Measurements from ENCODE around the gene PRKG1.

PRKG1 gene

DNA sequence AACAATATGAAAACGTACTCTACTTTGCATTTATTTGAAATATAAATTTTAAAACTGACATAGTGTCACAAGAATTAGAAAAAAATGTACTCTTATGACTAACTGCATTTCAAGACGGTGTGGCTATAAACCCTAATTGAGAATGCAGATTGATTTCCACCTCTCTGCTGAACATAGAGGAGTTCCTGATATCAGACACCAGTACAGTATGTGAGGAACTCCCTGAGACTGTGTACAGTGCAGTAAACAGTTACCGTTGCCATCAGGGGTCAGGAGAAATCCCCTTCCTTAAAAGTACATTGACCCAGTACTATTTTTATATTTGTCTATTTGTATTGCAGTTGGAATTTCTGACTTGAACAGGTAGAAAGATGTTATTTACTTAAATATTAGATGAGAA is 1178.0 kb downstream of the PRKG1 start:
- no peak for DNase-seq

DNA sequence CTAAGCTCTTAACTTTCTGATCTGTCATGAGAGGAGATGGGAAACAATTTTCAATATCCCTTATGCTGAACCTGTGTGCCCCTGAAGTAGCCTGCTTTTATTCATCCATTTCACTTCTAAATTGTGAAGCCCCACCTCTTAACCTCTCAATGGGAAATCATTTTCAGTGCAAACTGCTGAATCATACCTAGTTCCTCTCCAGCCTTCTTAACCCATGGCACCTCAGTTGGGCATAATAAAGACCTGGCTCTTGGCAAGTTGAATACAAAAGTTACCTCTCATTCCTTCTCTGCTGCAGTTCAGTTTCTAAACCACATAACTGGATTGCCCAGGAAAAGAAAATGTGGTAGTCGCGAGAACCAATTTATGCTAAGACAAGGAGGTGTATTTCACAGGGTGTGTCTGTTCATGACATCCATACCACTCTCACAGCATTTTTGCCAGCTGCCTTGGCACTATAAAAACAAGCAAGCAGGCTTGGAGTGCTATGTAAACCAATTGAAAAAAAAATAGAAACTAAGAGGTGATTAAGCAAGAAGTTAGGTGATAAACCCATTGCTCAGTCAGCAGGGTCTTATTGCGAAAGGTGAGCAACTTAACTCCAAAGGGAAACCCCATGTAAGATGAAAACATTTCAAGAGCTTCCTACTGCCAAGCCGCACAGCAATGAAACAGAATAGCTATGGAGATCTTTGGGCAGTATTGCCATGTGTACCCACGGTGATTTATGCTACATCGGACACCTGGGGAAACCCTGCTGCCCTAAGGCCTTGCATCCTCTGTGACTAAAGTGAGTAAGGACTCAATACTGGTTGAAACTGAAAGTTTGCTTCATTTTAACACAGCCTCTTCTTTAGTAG is 1182.8 kb downstream of the PRKG1 start:
- DNase-seq = no peak

- no peak for DNase-seq
Observed at GRCh38 chr10:52257692-52258075, 1183.4 kb downstream of the PRKG1 start.

- DNase-seq = no peak
Observed at GRCh38 chr10:52258799-52259425, 1184.6 kb downstream of the PRKG1 start.

DNA sequence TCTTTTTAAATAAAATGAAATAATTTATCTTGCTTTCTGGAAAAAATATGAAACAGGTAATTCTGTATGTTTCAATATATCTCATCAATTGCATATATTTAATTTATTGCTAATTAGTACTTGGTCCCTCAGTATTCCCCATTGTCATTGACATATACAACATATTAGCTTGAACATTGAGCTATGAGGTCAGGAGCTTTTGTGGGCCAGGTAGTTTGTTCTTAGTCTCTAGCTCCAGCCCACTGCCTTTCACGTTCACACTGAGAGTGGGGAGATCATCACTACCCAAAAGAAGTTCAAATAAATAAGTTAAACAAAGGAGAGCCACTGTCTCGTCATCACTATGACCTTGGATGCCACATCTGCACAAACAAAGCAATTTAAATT is 1185.1 kb downstream of the PRKG1 start:
- DNase-seq = no peak

DNA sequence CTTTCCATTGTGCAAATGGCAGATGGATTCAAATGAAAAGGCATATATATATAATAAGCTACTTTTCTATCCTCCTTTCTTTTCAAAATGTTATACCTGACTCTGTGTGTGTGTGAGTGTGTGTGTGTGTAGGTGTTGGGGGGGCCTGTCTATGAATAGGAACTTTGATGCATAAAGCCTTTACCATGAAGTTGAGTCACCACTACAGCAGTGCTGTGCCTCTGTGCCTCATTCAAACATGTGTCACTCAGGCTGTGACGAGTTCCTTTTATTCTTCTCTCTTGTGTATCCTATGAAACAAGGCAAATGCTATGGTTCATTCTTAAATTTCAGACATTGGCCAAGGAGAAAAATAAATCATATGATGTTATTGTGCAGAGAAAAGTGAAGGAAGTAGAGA is 1187.1 kb downstream of the PRKG1 start:
- DNase-seq = no peak

- DNase-seq = no peak
Observed at GRCh38 chr10:52265131-52265926, 1191.0 kb downstream of the PRKG1 start.

DNA sequence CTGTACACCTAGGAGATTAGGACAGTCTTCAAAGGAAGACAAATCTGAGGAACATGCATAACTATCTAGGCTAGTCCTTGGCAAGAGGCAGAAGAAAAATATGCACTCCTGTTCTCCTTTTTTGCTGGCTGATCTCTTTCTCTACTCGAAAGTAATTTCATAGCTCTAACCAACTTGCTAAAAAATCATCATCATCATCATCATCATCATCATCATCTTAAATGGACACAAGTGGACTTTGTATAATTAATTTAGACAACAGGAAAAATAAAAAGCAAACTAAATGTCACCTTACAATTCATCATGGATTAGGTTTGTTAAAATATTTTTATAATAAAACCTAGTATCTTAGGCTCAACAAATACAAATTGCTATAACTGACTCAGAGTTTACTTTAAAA is 1192.6 kb downstream of the PRKG1 start:
- no peak for DNase-seq

DNA sequence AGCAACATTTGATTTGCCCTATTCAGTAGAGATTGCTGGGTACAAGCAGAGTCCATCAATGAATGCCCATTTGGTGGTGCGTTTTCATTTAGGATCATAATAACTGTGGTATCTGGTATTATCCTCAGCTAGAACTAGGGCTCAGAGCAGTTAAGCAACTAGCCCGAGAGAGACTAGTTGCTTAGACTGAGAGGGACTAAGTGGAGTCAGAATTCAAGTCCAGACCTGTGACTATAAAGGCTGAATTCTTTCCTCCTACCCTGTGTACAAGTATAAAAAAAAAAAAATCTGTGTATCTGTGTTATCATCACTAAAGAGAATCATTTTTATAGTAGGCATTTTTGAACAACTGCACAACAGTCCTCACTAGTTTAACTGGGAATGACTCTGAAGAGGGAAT is 1194.5 kb downstream of the PRKG1 start:
- no peak for DNase-seq

DNA sequence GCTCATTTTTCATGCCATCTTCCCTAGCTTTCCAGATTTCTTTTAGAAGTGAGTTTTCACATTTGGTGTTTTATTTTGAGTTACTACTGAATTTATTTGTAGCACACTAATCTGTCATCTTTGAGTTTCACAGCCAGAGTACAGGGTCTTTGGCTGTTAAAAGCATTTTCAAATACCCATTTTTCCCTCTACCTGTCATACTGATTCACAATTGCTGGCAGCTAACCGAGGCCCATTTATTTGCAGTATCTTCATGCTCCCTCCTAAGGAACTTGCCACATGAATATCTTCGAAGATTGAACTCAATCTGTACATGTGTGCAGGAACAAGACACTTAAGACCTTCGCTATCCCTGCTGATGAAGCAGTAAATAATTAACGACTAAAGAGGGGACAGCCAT is 1194.9 kb downstream of the PRKG1 start:
- DNase-seq = no peak

DNA sequence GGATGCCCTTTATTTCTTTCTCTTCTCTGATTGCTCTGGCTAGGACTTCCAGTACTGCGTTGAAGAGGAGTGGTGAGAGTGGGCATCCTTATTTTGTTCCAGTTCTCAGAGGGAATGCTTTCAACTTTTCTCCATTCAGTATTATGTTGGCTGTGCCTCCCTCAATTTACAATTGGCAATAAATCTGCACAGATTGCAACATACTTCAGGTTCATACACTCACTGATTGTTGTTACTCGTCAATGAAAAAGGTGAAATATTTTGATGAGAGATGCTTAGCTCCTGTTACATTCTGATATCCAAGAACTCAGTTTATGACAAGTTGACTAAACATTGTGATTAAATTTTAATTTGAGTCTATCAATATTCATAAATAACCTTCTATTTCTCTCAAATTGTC is 1201.9 kb downstream of the PRKG1 start:
- no peak for DNase-seq

GRCh38 chr10:52276986-52277385 is 1202.7 kb downstream of the PRKG1 start:
- DNase-seq = no peak

- DNase-seq = no peak
Observed at GRCh38 chr10:52279546-52279945, 1205.3 kb downstream of the PRKG1 start.

- no peak for DNase-seq
Observed at GRCh38 chr10:52280051-52280450, 1205.8 kb downstream of the PRKG1 start.

- DNase-seq = no peak
Observed at GRCh38 chr10:52283174-52283573, 1208.9 kb downstream of the PRKG1 start.

DNA sequence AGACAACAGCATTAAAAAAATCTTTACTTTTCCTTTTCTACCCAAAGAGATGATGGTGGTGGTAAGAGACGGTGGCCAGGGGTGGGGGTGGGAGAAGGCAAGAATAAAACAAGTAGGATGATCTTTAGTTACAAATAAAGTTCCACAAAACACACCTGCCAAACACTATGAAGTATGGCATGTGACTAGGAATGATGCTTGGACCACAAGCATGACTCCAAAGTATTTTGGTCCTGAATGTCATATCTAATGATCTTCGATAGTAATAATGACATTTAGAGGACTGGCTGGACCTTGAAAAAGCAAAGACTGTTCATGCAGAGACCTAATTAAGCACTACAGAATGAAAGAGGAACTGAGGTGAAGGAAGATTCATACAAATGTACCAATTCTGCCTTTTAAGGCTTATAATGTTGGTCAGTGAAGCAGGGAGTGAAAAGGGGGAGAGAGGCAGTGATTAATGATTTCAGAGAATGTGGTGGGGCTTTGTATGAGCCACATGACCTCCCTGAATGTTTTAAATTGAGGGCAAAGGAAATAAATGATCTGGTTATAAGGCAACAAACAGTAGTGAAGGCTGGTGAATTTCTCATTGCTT is 1210.2 kb downstream of the PRKG1 start:
- DNase-seq = no peak

DNA sequence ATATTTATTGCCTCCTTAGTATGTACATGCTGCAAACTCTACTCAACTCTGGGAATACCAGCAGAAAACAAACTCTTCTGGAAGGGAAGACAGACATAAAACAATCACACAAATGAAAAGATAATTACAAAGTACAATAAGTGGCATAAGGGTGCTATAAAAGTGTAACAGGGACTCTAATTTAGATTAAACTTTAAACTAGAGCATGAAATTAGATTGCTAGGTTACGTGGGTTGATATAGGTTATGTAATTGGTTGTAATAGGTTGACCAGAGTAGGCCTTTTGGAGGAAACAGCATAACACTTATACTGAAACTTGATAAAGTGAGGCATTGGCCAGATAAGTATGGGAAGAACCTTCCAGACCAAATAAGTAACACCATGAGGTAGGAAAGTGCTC is 1213.6 kb downstream of the PRKG1 start:
- no peak for DNase-seq

DNA sequence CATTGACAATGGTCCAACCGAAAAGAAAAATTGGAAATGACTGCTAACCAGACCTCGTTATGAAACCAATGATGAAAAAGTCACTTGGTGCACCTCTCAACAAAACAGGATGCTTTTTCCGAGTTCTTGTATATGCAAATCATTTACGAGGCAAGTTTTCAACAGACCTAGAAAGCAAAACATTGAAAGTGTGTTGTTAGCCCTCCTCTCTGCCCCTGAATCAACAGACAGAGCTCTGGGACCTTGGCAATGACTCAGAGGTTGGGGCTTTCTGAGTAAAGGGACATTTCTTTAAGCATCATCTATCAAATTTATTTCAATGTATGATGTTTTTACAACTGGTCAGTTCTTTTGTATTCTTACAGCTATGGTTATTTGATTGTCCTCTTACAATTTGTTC is 1223.5 kb downstream of the PRKG1 start:
- DNase-seq = no peak

DNA sequence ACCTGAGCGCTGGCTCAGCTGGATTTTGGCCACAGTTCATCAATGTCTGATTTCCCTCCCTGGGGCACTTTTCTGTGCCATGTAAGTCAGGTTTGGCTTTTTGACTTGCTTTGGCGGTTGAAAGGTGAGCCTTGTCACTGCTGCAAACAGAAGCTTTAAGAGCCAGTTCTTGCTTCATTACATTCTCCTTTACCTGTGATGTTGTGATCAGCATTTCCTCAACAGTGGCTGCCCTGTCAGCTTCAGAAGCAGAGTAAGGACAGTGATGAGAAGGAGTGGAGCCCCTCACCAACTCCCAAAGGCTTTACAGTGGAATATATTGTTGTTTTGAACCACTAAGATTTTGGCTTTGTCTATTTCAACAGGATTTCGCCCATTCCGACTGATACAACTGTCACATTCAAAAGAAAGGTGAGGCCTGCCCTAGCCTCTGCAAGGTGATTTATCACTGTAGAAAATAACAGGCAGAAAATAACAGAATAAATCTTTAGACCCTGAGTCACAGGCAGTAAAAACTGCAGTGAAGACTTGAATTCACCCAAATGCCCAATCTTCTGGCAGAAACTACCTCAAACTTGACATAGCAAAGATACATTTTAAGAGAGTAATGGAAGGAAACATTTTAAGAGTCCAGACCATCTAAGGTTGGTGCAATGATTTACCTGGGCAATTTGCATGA is 1226.5 kb downstream of the PRKG1 start:
- no peak for DNase-seq

GRCh38 chr10:52308251-52309031 is 1234.2 kb downstream of the PRKG1 start:
- peak; percentile 79 for DNase-seq

DNA sequence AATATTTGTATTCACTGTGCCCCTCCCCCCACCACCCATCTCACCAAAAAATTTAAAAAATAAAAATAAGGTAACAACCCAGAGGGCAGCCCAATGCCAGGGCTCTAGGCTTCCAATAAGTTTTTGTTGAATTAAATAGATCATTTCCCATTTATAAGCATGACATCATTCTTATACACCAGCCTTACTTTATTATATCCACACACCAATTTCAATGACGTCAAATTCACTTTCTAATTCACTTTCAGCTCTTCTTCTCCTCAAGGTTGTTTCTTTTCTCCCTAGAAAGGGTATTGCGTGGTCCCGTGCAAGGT is 1238.6 kb downstream of the PRKG1 start:
- DNase-seq = no peak

DNA sequence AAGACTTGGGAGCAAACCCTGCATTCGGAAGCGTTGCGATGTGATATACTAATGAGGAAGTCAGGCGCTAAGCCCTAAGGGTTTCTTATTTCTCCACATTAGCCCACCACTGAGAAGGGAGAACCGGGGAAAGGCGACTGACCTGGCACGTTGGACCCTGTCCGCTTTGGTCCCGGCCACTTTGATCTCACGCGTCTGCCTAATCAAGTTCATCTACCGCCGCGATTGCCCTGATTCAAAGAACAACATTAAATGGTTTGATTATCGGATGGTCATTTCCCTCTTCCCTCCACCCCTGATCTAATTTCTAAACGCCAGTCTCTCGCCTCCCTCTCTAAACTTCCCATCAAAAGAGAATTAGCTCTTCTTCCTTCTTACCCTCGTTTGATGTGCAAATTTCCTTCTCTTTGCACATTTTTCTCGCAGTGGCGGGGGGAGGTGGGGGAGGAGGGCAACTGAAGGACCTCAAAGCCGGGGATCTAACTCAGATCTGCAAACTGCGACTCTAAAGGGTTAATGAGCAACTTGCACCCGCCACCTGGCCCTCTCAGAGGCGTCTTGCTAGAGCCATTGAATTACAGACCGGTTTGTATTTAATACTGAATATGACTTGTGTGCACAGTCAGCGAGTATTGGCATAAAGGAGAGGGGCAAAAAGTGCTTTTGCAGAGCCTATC is 1239.1 kb downstream of the PRKG1 start:
- no peak for DNase-seq
